GM18505 (cell line): ENCODE results near the gene DYNC1H1.
"Not testable (repeated sequence)": the region's sequence is repeated elsewhere in the genome, so short reads cannot be mapped to it uniquely, and the experiment has no call there.

Experiments
- ATAC-seq: cut with Tn5 transposase; IDR thresholded peaks from one replicate; pipeline ENCODE4 v1.9.1; 2021; ENCODE audit not compliant: unreplicated experiment
- POLR2A ChIP-seq: IDR thresholded peaks from 4 replicates; pipeline ENCODE4 v1.6.1; 2011; ENCODE audit warnings: borderline replicate concordance; ENCODE audit not compliant: insufficient read depth, insufficient read length; ENCODE audit errors: extremely low read depth

The DYNC1H1 gene

DNA sequence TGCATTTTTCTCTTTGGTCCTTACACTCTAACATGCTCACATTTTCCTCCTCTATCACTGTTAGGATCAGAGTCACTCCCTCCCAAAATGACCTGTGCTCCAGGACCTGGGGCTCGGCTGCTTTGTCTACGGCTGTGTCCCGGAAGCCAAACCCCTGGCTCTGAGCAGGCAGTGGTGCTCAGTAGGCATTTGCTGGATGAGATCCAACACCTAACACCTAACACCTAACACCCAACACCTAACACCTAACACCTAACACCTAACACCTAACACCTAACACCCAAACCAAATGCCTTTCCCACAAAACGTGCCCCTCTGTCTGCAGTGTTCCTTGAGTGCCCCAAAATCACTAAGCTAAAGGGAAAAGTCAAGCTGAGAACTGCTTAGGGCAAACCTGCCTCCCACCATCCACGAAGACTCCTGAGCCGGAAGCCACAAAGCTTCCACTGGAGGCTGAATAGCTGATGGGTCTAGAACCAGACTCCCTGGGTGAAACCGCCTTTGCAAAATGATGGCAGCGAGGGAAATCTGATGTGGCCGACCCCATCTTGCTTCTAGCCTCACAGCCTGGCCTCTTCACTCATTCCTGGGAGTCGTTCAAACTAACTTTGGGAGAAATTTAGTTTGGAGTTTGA is 93.2 kb downstream of the DYNC1H1 start:
- no peak for ATAC-seq
- TF ChIP-seq POLR2A: no peak

DNA sequence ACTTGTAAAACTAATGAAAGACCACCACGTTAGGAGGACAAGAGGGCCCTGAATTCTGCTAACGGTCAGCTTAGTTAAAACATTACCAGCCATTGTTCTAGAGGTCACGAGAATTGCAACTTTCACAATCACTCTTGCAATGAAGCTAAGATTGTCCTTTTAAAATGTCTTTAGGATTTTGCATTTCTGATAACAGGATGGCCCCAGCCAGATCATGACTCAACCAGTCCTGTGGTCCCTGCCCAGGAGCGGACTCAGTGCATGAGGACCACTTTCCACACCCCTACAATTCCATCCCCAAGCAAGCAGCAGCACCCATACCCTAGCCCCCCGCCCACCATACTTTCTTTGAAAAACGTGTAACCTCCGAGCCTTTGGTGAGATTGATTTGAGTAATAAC is 93.8 kb downstream of the DYNC1H1 start:
- no peak for ATAC-seq

DNA sequence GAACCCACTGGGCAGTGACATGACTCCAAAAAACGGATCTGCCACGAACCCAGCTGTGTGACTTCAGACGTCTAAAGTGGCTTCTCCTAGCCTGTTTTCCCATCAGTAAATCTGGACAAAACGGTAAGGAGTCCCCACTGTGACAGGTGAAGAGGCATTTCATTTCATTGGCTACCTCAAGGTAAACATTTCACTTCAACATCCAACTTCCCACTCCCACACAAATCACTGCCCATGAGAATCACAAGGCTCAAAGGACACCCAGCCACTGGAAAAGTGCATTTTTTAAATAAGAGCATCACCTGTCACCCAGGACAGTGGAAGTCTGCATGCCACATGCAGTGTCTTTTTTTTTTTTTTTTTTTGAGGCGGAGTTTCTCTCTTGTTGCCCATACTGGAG is 94.6 kb downstream of the DYNC1H1 start:
- TF ChIP-seq POLR2A: no peak
- ATAC-seq: no peak

More for the DNA sequence above, 93.8 kb downstream of the DYNC1H1 start:
- no peak for TF ChIP-seq POLR2A

DNA sequence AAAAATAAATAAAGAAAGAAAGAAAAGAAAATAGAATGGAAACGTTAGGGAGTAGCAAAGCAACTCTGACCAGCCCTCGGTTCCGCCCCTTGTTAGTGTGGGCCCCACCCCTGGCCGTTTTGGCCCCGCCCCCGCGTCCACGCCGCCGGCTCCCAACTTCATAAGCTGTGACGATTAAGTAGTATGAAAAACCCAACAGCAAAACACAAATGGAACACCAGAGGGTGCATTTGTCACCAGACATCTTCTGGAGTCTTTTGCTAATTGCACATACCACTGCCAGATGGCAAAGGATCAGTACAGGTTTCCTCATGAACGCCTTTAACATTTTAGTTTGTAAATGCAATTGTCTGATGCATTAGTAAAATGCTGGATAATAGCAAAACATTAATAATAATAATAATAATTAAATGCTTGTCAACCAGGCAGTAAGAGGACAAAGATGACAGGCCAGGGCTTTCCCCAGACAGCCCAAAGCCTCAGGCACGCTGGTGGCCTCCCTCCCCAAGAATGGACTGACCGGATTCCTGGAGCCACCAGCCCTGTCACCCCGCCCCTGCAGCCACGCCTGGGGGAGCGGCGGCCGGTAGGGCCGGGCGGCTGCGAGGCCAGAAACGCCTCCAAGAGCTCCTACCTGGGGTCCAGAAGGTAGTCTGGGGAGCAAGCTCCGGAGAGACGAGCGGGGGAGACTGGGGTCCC is 98.9 kb downstream of the DYNC1H1 start:
- TF ChIP-seq POLR2A: no peak
- ATAC-seq: no peak

DNA sequence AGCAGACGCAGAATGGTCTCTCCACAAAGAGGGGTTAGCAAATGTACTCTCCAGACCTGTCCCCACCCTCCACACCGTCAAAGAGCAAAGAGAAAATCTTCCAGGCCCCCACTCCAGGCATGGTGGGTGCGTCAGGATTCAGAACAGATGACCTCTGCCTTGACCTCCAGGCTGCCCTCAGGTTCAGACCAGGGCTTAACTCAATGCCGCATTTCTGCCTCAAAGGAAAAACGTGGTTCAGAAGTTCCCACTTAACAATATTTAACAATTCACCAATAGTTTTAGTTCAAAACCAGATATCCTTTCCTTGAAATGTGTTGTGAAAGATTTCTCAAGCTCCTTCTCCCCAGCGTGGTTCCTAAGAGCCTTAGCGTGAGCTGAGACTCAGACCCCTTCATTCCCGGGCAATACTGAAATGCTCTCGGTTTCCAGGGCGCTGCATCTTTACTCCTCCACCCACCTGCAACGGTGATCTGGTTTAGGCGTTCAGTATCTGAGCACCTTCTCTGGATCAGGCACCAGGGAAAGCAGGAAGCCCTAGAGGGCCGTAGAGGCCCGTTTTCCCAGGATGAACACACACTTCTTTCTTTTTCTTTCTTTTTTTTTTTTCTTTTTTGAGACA is 99.5 kb downstream of the DYNC1H1 start:
- no peak for TF ChIP-seq POLR2A
- ATAC-seq: no peak

DNA sequence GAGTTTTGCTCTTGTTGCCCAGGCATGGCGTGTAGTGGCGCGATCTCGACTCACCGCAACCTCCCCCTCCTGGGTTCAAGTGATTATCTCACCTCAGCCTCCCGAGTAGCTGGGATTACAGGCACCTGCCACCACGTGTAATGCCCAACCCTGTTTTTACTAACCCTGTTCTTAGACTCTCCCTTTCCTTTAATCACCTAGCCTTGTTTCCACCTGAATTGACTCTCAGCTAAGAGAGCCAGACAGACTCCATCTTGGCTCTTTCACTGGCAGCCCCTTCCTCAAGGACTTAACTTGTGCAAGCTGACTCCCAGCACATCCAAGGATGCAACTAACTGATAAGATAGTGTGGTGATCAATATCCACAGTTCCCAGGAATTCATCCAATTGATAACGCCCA is 100.2 kb downstream of the DYNC1H1 start:
- ATAC-seq: not testable (repeated sequence)

DNA sequence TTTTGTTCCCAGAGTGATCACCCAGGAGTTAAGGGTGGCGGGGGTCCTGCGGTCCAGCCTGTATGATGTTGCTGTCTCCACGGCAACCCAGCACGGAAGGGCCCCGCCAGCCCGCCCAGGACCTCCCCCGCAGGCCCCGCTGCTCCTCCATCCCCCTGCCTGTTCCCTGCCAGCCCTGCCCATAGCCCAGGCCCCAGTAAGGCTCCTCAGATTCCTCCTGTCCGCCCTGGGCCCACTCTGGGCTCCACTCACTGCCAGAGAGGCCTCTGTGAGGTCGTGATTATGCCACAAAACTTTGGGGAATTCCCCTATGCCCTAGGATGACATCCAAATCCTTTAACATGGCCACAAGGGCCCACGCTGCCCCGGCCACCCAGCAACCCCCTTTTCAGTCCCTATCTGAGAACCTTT is 101.7 kb downstream of the DYNC1H1 start:
- no peak for ATAC-seq
- TF ChIP-seq POLR2A: no peak

DNA sequence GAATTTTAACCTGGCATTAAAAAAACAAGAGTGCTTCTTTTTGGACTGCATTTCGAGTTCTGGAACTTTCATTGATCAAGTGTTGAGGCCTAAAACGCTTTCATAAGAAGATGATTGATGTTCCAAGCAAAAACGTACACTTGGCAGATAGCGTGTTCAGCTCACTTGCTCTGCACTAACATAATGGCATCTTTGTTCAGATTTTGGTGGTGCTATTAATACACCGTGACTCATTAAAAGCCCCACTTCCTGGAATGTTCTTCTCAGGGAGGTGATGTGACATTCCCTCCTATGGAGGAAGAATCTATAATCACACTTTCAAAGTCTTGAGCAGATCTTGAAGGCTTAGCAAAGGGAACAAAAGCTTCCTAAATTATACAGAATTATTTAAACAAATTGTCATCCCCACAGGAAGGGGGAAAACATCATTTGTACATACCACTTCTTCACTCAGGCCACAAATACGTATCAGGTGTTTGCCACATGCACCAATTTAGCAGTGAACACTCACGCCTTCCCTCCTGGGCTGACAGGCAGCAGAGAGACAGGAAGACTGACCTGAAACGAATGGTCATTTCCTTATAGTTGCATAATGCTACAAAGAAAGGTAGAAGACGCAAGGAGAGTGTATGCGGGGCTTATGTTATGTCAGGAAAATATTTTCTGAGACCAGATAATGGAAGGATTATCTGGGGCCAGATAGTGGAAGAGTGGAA is 107.1 kb downstream of the DYNC1H1 start:
- no peak for TF ChIP-seq POLR2A
- no peak for ATAC-seq

DNA sequence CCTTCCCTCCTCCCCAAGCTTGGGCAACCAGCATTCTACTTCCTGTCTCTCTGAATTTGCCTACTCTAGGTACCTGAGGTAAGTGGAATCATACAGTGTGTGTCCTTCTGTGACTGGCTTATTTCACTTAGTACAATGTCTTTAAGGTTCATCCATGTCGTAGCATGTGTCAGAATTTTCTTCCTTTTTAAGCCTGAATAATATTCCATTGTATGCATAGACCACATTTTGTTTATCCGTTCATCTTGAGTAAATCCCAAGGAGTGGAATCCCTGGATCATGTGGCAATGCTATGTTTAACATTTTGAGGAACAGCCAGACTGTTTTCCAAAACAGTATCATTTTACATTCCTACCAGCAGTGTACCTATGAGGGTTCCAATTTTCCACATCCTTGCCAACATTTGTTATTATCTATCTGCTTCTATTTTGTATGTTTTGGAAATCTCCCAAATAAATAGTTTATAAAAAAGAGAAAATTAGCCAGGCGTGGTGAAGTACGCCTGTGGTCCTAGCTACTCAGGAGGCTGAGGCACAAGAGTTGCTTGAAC is 110.1 kb downstream of the DYNC1H1 start:
- no peak for ATAC-seq
- no peak for TF ChIP-seq POLR2A

DNA sequence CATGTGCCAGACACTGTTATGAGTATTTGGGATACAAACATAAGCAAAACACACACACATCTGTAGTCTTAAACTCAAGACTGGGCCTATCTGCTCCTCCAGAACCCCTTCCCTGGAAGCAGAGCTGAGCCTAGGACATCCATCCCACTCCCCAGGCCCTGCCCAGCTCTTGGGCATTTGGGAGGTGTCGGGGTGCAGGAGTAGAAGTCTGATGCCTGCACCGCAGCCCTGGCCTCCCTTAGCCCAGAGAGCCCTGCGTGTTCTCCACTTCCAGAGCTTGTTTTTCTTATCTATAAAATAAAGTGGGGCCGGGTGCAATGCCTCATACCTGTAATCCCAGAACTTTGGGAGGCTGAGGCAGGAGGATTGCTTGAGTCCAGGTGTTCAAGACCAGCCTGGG is 110.8 kb downstream of the DYNC1H1 start:
- no peak for ATAC-seq
- no peak for TF ChIP-seq POLR2A

DNA sequence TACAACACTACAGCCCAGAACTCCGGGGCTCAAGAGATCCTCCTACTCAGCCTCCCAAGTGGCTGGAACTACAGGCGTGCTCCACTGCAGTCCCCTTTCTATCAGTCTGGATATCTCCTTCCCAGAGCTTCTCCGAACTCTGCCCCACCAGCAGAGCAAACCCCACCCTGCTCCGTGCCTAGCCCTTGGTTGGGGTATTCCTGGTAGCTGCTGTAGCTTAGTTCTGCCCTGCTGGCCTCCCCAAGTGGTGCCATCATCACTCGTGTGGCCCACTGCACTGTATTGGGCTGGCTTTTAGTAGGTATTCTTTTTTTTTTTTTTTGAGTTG is 113.0 kb downstream of the DYNC1H1 start:
- ATAC-seq: no peak
- no peak for TF ChIP-seq POLR2A

DNA sequence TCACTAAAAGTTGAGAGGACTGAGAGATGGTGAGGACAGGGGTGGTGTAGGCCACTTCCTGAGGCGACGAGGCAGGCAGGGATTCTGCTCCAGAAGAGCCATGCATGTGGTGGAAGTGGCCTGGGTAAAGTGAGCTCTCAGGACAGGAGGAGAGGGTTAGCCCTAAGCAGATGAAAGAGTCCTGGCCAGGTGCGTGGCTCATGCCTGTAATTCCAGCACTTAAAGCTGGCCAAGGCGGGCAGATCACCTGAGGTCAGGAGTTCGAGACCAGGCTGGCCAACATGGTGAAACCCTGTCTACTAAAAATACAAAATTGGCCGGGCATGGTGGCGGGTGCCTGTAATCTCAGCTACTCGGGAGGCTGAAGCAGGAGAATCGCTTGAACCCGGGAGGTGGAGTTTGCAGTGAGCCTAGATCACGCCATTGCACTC is 114.0 kb downstream of the DYNC1H1 start:
- not testable (repeated sequence) for ATAC-seq

DNA sequence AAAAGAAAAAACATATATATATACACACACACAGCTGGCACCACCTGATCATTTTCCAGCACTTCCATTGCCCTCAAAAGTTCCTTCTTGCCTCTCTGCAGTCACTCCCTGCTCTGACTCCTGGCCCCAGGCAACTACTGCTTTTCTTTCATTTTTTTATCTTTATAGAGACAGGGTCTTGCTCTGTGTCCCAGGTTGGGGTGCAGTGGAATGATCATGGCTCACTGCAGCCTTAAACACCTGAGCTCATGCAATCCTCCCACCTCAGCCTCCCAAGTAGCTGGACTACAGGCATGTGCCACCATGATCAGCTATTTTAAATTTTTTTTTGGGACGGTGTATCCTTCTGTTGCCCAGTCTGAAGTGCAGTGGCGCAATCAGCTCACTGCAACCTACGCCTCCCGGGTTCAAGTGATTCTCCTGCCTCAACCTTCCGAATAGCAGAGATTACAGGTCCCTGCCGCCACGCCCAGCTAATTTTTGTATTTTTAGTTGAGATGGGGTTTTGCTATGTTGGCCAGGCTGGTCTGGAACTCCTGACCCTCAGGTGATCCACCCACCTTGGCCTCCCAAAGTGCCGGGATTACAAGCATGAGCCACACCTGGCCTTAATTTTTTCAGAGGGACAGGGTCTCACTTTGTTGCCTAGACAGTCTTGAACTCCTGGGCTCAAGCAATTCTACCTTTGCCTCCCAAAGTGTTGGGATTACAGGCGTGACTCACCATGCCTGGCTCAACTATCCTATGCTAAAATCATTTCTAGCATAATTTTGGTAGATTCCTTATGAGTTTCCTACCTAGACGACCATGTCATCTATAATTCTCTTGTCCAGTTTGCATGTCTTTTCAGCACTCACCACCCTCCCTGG is 114.7 kb downstream of the DYNC1H1 start:
- no peak for ATAC-seq
- TF ChIP-seq POLR2A: peak; percentile 42
